DMS153 treated with DMSO at 0.1 percent for 48 hours (cell line): ENCODE results near the gene ATG13.
"Not testable (repeated sequence)": the region's sequence is repeated elsewhere in the genome, so short reads cannot be mapped to it uniquely, and the experiment has no call there.

Source experiments
- DNase-seq: peaks from one replicate; lab custom pipeline; 2025; ENCODE audit not compliant: unreplicated experiment; lab: John Stamatoyannopoulos, UW

Gene ATG13

GRCh38 chr11:46617134-46617971, at the start of gene ATG13, which contains the start of gene HARBI1:
ATG13 (plus strand) TSS chr11:46617553; CDS start chr11:46644292, 26,739 bp downstream.
HARBI1 (minus strand) TSS chr11:46617227; CDS start chr11:46616237, 990 bp downstream.
- DNase-seq: peak; percentile 79

DNA sequence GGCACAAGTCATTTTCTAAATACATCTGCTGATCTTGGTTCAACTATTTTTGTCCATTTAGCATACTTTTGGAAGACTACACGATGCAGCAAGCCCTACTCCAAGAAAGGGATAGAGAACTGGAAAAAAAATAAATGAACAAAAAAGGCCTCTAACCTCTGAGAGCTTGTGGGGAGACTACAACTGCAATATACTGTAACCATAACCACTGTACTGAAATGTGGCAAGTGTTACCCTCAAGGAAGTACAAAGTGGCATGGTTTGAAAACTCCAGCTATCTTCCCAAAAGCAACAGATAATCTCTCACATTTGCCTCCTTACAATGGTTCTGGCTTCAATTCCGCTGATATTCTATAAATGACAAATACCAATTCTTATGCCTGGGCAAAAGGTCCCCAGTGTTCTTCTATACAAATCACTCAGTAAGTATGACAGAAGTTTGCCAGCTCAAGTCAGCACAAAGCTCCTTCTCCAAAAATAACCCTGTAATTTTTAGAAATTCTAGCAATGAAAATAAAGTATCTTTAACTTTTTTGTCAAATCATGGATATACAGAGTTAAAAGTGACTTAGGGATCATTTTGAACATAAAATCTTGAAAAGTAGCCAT, 46.5 kb upstream of the ATG13 start:
- DNase-seq: no peak

- DNase-seq: no peak
Measured at GRCh38 chr11:46574656-46575055, 42.7 kb upstream of the ATG13 start.

- no peak for DNase-seq
Measured at GRCh38 chr11:46577058-46577457, 40.3 kb upstream of the ATG13 start.

- no peak for DNase-seq
Measured at GRCh38 chr11:46582588-46582987, 34.8 kb upstream of the ATG13 start.

- DNase-seq: not testable (repeated sequence)
Measured at GRCh38 chr11:46583513-46583912, 33.8 kb upstream of the ATG13 start.

DNA sequence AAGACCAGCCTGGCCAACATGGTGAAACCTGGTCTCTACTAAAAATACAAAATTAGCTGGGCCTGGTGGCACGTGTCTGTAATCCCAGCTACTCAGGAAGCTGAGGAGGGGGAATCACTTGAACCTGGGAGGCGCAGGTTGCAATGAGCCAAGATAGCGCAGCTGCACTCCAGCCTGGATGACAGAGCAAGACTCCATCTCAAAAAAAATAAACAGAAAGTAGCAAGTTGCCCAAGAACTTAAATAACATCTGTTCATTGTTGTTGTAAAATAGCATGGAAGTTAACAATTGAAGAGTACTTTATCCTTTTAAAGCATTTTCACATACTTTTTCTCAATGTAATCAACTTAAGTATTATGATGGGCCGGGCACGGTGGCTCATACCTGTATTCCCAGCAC, 29.2 kb upstream of the ATG13 start:
- no peak for DNase-seq

DNA sequence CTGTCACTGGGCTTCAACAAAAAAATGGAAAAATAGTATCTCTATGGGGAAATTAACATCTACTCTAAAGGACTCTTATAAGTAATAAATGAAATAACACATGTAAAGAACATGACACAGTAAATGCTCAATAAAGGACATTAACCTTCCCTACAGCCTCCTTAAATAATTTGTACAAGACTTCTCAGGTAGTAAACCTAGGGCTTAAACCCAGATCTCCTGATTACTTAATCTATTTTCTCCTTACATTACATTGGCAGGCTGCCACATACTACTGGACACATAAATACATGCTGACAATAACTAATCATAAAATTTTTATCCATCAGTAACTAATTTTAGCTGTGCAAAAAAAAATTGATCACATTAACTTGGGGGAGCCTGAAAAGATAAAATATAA, 28.4 kb upstream of the ATG13 start:
- no peak for DNase-seq

DNA sequence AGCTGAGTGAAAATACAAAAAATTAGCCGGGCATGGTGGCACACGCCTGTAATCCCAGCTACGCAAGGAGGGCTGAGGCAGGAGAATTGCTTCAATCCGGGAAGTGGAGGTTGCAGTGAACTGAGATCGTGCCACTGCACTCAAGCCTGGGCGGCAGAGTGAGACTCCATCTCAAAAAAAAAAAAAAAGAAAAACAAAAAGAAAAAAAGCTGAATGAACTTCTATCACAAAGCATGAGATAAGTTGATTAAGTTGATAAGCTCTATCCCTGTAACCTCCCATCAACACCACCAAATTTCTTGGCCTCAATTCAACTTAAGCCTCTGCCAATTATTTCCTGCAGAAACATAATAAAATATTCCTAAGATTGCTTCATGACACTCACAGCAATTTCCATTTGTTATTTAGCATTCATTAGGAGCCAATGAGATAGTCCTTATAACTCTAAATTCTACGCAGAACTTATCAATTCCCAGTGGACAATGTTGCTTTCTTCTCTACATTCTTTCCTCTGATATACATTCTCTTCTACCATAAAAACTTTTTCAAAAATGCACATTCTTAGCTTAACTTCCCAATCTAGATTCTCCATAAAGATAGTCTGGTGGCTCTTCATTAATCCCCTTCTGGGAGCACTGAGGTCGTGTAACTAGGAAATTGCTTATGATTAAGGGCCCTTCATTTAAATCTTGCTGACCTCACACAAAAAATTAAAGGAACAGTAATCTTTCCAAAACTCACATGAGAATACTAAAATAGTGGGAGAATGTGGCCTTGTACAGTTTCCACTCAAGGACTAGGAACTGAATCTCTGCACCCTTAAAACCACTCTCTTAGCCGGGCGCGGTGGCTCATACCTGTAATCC, 26.4 kb upstream of the ATG13 start:
- no peak for DNase-seq

GRCh38 chr11:46593550-46594373, 23.6 kb upstream of the ATG13 start, which contains the start of gene AMBRA1:
AMBRA1 (minus strand) TSS chr11:46594023; CDS start chr11:46548380, 45,643 bp downstream.
- peak; percentile 73 for DNase-seq

DNA sequence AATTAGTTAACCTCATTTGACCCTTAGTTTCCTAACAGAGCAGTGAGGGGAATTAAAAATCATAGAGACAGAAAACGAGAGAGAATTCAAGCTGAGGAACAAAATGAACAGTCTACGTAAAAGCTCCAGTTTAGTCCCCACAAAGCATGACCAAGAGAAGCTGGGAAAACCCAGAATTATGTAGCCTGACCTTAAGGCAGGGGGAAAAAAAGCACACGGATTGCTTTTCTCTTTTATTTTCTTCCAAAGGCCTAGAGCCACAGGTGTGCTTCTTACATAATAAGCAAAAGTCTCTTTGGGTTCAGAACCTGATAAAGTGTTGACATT, 23.0 kb upstream of the ATG13 start:
- no peak for DNase-seq

- DNase-seq: no peak
Measured at GRCh38 chr11:46594785-46595184, 22.6 kb upstream of the ATG13 start.

DNA sequence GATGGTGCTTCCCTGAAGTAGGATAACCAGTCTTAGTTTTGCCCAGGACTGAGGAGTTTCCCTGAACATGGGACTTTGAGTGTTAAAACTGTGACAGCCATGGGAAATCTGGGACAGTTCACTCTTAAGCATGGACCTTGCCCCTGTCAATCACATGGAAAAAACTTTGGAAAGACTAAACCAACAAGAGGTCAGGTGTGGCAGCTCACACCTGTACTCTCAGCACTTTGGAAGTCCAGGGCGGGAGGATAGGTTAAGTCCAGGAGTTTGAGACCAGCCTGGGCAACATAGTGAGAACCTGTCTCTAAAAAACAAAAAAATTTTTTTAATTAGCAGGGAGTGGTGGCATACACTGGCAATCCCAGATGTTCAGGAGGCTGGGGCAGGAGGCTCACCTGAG, 20.2 kb upstream of the ATG13 start:
- no peak for DNase-seq

DNA sequence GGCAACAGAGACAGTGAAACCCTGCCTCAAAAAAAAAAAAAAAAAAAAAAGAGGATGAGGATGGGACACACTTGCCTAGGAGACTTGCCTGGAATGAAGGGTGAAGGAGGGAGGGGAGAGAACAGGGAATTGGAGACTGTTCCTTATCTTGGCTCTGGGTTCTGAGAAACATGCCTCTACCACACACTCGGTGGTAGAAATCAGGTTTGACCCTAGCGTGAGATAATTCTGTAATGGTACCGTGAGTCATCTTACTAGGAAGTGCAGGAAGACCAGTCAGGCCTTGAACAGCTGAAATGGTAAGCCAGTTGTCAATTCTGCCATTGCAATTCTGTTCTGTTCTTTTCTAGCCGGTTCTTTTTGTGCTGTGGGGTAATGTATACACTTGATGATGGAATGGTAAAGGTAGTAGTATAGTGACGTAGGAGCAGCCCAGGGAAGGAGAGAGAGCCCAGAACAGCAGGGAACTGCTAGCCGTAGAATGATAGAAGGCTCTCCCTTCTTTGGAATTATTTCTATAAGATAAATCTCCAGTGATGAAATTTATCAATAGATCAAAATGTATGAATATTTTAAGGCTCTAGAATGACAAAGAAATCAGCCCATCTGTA, 19.6 kb upstream of the ATG13 start:
- DNase-seq: no peak

DNA sequence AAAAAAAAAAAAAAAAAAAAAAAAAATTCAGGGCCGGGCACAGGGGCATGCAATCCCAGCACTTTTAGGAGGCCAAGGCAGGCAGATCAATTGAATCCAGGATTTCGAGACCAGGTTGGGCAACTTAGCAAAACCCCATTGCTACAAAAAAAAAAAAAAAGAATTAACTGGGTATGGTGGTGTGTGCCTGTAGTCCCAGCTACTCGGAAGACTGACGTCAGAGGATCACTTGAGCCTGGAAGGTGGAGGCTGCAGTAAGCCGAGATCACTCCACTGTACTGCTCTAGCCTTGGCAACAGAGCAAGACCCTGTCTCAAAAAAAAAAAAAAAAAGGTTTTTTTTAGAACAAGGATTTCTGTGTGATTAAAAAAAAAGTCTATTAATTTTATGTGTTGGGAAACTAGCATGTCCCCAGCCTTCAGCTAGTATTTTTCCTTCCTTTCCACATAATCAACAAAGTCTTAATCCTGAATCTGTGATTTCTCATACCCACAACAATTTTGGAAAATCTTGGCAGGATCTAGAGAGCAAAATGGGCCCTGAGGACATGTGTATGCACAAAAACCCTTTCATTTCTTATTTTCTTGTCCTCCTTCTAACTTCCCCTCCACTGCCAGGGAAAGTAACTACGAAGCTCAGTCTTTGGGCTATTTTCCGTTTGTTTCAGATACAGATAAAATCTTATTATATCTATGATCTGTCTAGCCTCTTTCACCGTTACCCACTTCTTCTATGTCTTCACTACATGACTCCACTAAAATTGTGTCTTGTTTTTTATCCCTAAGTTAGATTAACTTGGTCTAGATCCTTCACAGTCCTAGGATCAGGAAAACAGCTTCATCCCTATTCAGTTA, 17.8 kb upstream of the ATG13 start:
- DNase-seq: no peak

- no peak for DNase-seq
Measured at GRCh38 chr11:46600194-46600960, 17.0 kb upstream of the ATG13 start.

DNA sequence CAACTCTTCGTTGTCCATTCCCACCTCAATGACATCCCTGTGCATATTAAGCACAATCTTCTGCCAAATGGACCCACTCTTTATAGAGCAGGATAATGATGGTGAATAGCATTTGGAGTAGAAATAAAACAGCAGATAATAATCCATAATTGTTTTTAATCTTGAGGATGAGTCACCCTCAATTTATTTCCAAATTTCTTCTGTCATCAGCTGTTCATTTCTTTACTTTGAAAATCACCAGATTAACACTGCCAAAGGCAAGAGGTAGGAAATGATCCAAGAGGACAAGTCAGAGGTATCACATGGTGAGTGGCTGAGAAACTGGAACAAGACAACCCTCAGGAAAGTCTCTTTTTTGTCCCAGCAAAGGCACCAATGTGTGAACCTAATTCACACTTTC, 16.2 kb upstream of the ATG13 start:
- DNase-seq: no peak

GRCh38 chr11:46603704-46604308, 13.5 kb upstream of the ATG13 start:
- DNase-seq: no peak
